ENCODE measurements around the gene RAB3B.

- TF ChIP-seq EZH2 (IDR thresholded peaks at IDR 0.05; ENCODE audit: borderline replicate concordance): no peak
- TF ChIP-seq CTCF (IDR thresholded peaks at IDR 0.05; ENCODE audit: poor library complexity): no peak
Measured at GRCh38 chr1:51908499-51908898, 82.0 kb downstream of the RAB3B start.
